H1 (cell line): Measurements from ENCODE around the gene DDX19B. TPM values are rescaled to one million over a fixed set of nuclear protein-coding genes. Genes with fewer than 3 reads are reported as not detected.

Source experiments
- CTCF ChIA-PET: fragments of 300-600 bp; sonication (Branson Sonifier 250); formaldehyde crosslinking; loops from one replicate; lab custom pipeline; 2021; ENCODE audit not compliant: partially characterized antibody; lab: Charles Lee
- POLR2A ChIA-PET: fragments of 300-600 bp; sonication (Branson Sonifier 250); formaldehyde crosslinking; loops from one replicate; lab custom pipeline; 2021; ENCODE audit warnings: inconsistent platforms; ENCODE audit not compliant: partially characterized antibody; lab: Charles Lee
- DNase-seq, 2 experiments: peaks; one replicate each; pipeline versions ENCODE4 v3.0.0 to v3.0.0-alpha.2; 2010 to 2022; ENCODE audit warnings: low spot score in 2 of 2, low read depth in 1 of 2, mixed read lengths in 1 of 2
- FAIRE-seq: peaks from 2 replicates; lab custom pipeline; 2011; peaks lifted over from hg19 to GRCh38; lab: Jason Lieb, UNC
- H2AFZ ChIP-seq: 2 replicates; pipeline ENCODE4 v1.8.1; 2012; ENCODE audit warnings: low read length, inconsistent platforms
- H2AK5ac ChIP-seq: 2 replicates; pipeline ENCODE4 v1.6.1; 2013; ENCODE audit warnings: low read depth, low read length
- H2BK120ac ChIP-seq: replicated peaks from 2 replicates; pipeline ENCODE3; 2013; ENCODE audit warnings: low read depth, low read length, inconsistent platforms
- H2BK12ac ChIP-seq: 2 replicates; pipeline ENCODE4 v1.6.1; 2013; ENCODE audit warnings: low read depth, low read length
- H2BK15ac ChIP-seq: 2 replicates; pipeline ENCODE4 v1.6.1; 2013; ENCODE audit warnings: low read length
- H2BK20ac ChIP-seq: 2 replicates; pipeline ENCODE4 v1.6.1; 2013; ENCODE audit warnings: low read length
- H2BK5ac ChIP-seq: 2 replicates; pipeline ENCODE4 v1.6.1; 2013; ENCODE audit warnings: low read depth, low read length
- H3K14ac ChIP-seq: 2 replicates; pipeline ENCODE4 v1.6.1; 2013; ENCODE audit warnings: inconsistent platforms; ENCODE audit not compliant: insufficient read length
- H3K18ac ChIP-seq: 2 replicates; pipeline ENCODE4 v1.6.1; 2013; ENCODE audit warnings: low read length; ENCODE audit errors: extremely low read depth
- H3K23ac ChIP-seq: 2 replicates; pipeline ENCODE4 v1.6.1; 2013; ENCODE audit warnings: inconsistent platforms; ENCODE audit not compliant: insufficient read length
- H3K23me2 ChIP-seq: 2 replicates; pipeline ENCODE4 v1.6.1; 2013; ENCODE audit warnings: low read depth, low read length
- H3K27ac ChIP-seq: 2 replicates; pipeline ENCODE4 v1.6.1; 2011; ENCODE audit warnings: low read depth, low read length, inconsistent platforms
- H3K27me3 ChIP-seq, 4 experiments: replicated peaks in 1 of 4; 1 replicate in 1 of 4; 2 replicates in 3 of 4; pipeline versions ENCODE4 v1.6.1 to v1.8.1; 2011 to 2013; ENCODE audit warnings: low read length in 3 of 4, mild to moderate bottlenecking in 3 of 4, inconsistent platforms in 2 of 4, mixed read lengths in 2 of 4, moderate library complexity in 1 of 4; ENCODE audit not compliant: control insufficient read depth in 3 of 4, insufficient read depth in 3 of 4; ENCODE audit errors: extremely low read depth in 1 of 4
- H3K36me3 ChIP-seq, 4 experiments: 2 replicates each; pipeline versions ENCODE4 v1.6.1 to v1.8.1; 2011 to 2013; ENCODE audit warnings: mild to moderate bottlenecking in 4 of 4, low read length in 3 of 4, moderate library complexity in 2 of 4, control low read depth in 1 of 4, inconsistent platforms in 1 of 4; ENCODE audit not compliant: insufficient read depth in 4 of 4, control insufficient read depth in 2 of 4
- H3K4ac ChIP-seq: replicated peaks from 2 replicates; pipeline ENCODE3; 2013; ENCODE audit warnings: low read length, low read depth, mixed read lengths, inconsistent platforms; ENCODE audit not compliant: insufficient read length
- H3K4me1 ChIP-seq, 4 experiments: replicated peaks in 1 of 4; 1 replicate in 1 of 4; 2 replicates in 3 of 4; pipeline versions ENCODE4 v1.6.1 to v1.8.1; 2011 to 2013; ENCODE audit warnings: low read length in 3 of 4, inconsistent platforms in 2 of 4, mixed read lengths in 1 of 4; ENCODE audit not compliant: insufficient read depth in 4 of 4, control insufficient read depth in 3 of 4
- H3K4me2 ChIP-seq, 2 experiments: 2 replicates each; pipeline versions ENCODE4 v1.6.1 to v1.8.1; 2011 to 2013; ENCODE audit warnings: low read depth in 2 of 2, low read length in 2 of 2, control low read depth in 1 of 2, inconsistent platforms in 1 of 2, mild to moderate bottlenecking in 1 of 2; ENCODE audit not compliant: insufficient read depth in 1 of 2
- H3K4me3 ChIP-seq, 4 experiments: fragments of 200-600, 300-600 bp in 1 of 4; sonication (generic), shearing (Covaris generic), sonication (Bioruptor Twin) in 1 of 4; 2 replicates each; pipeline versions ENCODE4 v1.5.1 to v1.8.1; 2011 to 2016; ENCODE audit warnings: low read length in 4 of 4, low read depth in 3 of 4, control low read depth in 2 of 4, inconsistent platforms in 2 of 4, mild to moderate bottlenecking in 2 of 4, mixed read lengths in 1 of 4, moderate library complexity in 1 of 4; ENCODE audit not compliant: insufficient read depth in 2 of 4; ENCODE audit errors: extremely low read depth in 1 of 4
- H3K56ac ChIP-seq: replicated peaks from 2 replicates; pipeline ENCODE3; 2013; ENCODE audit warnings: low read depth, mild to moderate bottlenecking, mixed read lengths, low read length, inconsistent platforms; ENCODE audit not compliant: insufficient read length
- H3K79me1 ChIP-seq: 2 replicates; pipeline ENCODE4 v1.6.1; 2013; ENCODE audit warnings: low read depth, low read length, control low read depth
- H3K79me2 ChIP-seq, 2 experiments: 2 replicates each; pipeline versions ENCODE4 v1.6.1 to v1.8.1; 2012 to 2013; ENCODE audit warnings: low read length in 2 of 2, mild to moderate bottlenecking in 2 of 2, inconsistent platforms in 1 of 2; ENCODE audit not compliant: insufficient read depth in 2 of 2, control insufficient read depth in 1 of 2
- H3K9ac ChIP-seq, 4 experiments: replicated peaks in 1 of 4; 1 replicate in 1 of 4; 2 replicates in 3 of 4; pipeline versions ENCODE4 v1.6.1 to v1.8.1; 2011 to 2013; ENCODE audit warnings: low read depth in 3 of 4, low read length in 3 of 4, control low read depth in 2 of 4, mild to moderate bottlenecking in 2 of 4, moderate library complexity in 2 of 4, inconsistent platforms in 1 of 4; ENCODE audit errors: extremely low read depth in 1 of 4
- H3K9me3 ChIP-seq, 2 experiments: 2 replicates each; pipeline versions ENCODE4 v1.6.1 to v1.8.1; 2012 to 2013; ENCODE audit warnings: mild to moderate bottlenecking in 2 of 2, moderate library complexity in 2 of 2, control low read depth in 1 of 2, inconsistent platforms in 1 of 2, low read depth in 1 of 2, low read length in 1 of 2, mixed read lengths in 1 of 2; ENCODE audit not compliant: insufficient read depth in 2 of 2
- H4K20me1 ChIP-seq, 2 experiments: replicated peaks in 1 of 2; 2 replicates each; pipeline versions ENCODE3 to v1.8.1; 2011 to 2013; ENCODE audit warnings: inconsistent platforms in 2 of 2, low read length in 2 of 2, mild to moderate bottlenecking in 1 of 2; ENCODE audit not compliant: insufficient read depth in 2 of 2, control insufficient read depth in 1 of 2
- H4K5ac ChIP-seq: 2 replicates; pipeline ENCODE4 v1.6.1; 2013; ENCODE audit warnings: low read length, low read depth, mixed read lengths, inconsistent platforms; ENCODE audit not compliant: insufficient read length
- H4K8ac ChIP-seq: 2 replicates; pipeline ENCODE4 v1.8.0; 2013; ENCODE audit warnings: mild to moderate bottlenecking, moderate library complexity, low read length, inconsistent platforms; ENCODE audit not compliant: insufficient read depth; ENCODE audit errors: extremely low read depth
- H4K91ac ChIP-seq: replicated peaks from 2 replicates; pipeline ENCODE3; 2013; ENCODE audit warnings: low read length, mixed read lengths, inconsistent platforms; ENCODE audit not compliant: insufficient read length
- BACH1 ChIP-seq: IDR thresholded peaks from 2 replicates; pipeline ENCODE4 v1.6.1; 2012; ENCODE audit warnings: low read length, improper control_type of control experiment
- CHD1 ChIP-seq: IDR thresholded peaks from 2 replicates; pipeline ENCODE4 v1.6.1; 2012; ENCODE audit warnings: low read depth, low read length, improper control_type of control experiment
- CREB1 ChIP-seq: IDR thresholded peaks from 2 replicates; pipeline ENCODE4 v1.6.1; 2012; ENCODE audit warnings: inconsistent platforms
- CTBP2 ChIP-seq: IDR thresholded peaks from 2 replicates; pipeline ENCODE4 v1.7.0; 2011; ENCODE audit warnings: borderline replicate concordance, mild to moderate bottlenecking, moderate library complexity, mixed read lengths, low read length; ENCODE audit not compliant: insufficient read depth, insufficient read length
- SAP30 ChIP-seq: fragments of 300-600 bp; sonication (generic); IDR thresholded peaks from 2 replicates; pipeline ENCODE4 v1.7.1; 2012; ENCODE audit warnings: low read length, moderate library complexity, mild to moderate bottlenecking, inconsistent platforms; ENCODE audit not compliant: insufficient read depth, insufficient replicate concordance
- SP1 ChIP-seq: IDR thresholded peaks from 2 replicates; pipeline ENCODE4 v1.6.1; 2011; ENCODE audit warnings: low read depth, low read length
- SUZ12 ChIP-seq: fragments of 200-600 bp; sonication (generic); IDR thresholded peaks from 2 replicates; pipeline ENCODE4 v1.6.1; 2012; ENCODE audit warnings: mild to moderate bottlenecking, inconsistent platforms, low read length, moderate library complexity, mixed read lengths
- WGBS, 2 experiments: shearing (Covaris generic) in 1 of 2; methylation state at CpG; one replicate each; pipeline versions ENCODE4 v1.1.6 to v1.1.7; 2013 to 2015; ENCODE audit warnings: low lambda C conversion rate in 2 of 2, mixed read lengths in 2 of 2, inconsistent platforms in 1 of 2, low coverage in 1 of 2, missing lambda C conversion rate in 1 of 2; ENCODE audit not compliant: insufficient replicate concordance in 2 of 2, insufficient coverage in 1 of 2, insufficient read length in 1 of 2; ENCODE audit errors: extremely low coverage in 1 of 2, missing lambda C conversion rate in 1 of 2; 5-methylcytosine and 5-hydroxymethylcytosine counted together
- polyA plus RNA-seq, 7 experiments: library from polyadenylated mRNA; depleted of rRNA in 3 of 7; stranded (reverse) in 5 of 7; unstranded in 2 of 7; fragments of >200 nt in 5 of 7; fragments of 200-250 nt in 2 of 7; gene quantifications; 1 replicate in 5 of 7; 2 replicates in 1 of 7; 4 replicates in 1 of 7; pipeline versions ENCODE4 v1.2.1 to v1.2.3, GENCODE V29; 2011 to 2013; ENCODE audit warnings: missing spikeins in 2 of 7, mixed read lengths in 2 of 7
- total RNA-seq: library from RNA; stranded (reverse); fragmentation: NEBNext Ultra II Directional; extraction: Animal tissue kit (Norgen Biotek cat#: 25700); gene quantifications from 2 replicates; pipeline ENCODE4 v1.2.1, GENCODE V29; 2021
- TF ChIP-seq, protein P1 (sequence below): IDR thresholded peaks from 2 replicates; pipeline ENCODE4 v1.6.1; 2012; ENCODE audit warnings: inconsistent platforms

DDX19B gene
- total and polyA plus RNA-seq, 2 of the 8 experiments (the other 6 are each of a cell fraction or from before 2014, with no cell fraction given) = 40.5 to 42.7 TPM

DNA sequence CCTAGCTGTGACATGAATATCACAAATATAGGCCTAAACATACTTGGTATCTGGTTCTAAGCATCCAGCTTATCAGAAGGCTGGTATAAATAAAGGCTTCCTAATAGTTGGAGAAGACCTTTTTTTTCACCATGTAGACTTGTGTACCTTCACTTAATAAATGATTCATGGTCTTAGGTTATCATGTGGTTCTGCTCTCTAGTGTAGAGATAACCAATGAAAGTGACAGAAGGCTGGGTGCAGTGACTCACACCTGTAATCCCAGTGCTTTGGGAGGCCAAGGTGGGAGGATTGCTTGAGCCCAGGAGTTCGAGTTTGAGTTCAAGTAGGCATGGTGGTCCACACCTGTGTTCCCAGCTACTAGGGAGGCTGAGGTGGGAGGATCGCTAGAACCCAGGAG, 50.8 kb downstream of the DDX19B start:
- no peak overlapping the region for H3K9ac ChIP-seq
- H2BK5ac ChIP-seq = no peak overlapping the region

More for the DNA sequence above, 50.8 kb downstream of the DDX19B start:
- no peak overlapping the region for H3K4ac ChIP-seq
- no peaks in the 10 kb centered on the region for H3K27me3 ChIP-seq
- H3K56ac ChIP-seq = no peak overlapping the region
- 0 out of 7 replicates have a peak, but pooled peaks cover 0 to 3% (median 0%) of the 10 kb centered on the region in 4 experiments for H3K4me1 ChIP-seq
- no peak overlapping the region for H3K14ac ChIP-seq
- H3K79me2 ChIP-seq = peaks cover 0 to 26% of the 10 kb centered on the region in 2 experiments; a peak in 3 of 4 replicates
- no peak overlapping the region for H4K8ac ChIP-seq
- H2AFZ ChIP-seq = no peak overlapping the region
- no peak overlapping the region for H3K23ac ChIP-seq
- H2BK15ac ChIP-seq = no peak overlapping the region
- TF ChIP-seq SAP30 (no peak), CTBP2 (no peak), SP1 (no peak), CHD1 (no peak), BACH1 (no peak), CREB1 (no peak), SUZ12 (no peak)
- TF ChIP-seq, protein P1, sequence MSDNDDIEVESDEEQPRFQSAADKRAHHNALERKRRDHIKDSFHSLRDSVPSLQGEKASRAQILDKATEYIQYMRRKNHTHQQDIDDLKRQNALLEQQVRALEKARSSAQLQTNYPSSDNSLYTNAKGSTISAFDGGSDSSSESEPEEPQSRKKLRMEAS = no peak
- H3K4me2 ChIP-seq = no peak overlapping the region
- no peak overlapping the region for H3K4me3 ChIP-seq
- FAIRE-seq (no peak), DNase-seq (no peak)
- no peaks in the 10 kb centered on the region for H3K9me3 ChIP-seq
- peaks cover 0 to 1% of the 10 kb centered on the region in 2 experiments for H4K20me1 ChIP-seq
- H2BK120ac ChIP-seq = no peak overlapping the region
- no peak overlapping the region for H4K91ac ChIP-seq
- H3K18ac ChIP-seq = no peak overlapping the region
- H3K36me3 ChIP-seq = peaks cover 0 to 14% (median 4%) of the 10 kb centered on the region in 4 experiments; a peak in 4 of 8 replicates
- no peak overlapping the region for H2AK5ac ChIP-seq
- 87% methylated on average over 2 of the region's 2 CpGs; no CpG with 5 or more reads in 1 of the 2 experiments for WGBS, 2 experiments
- CTCF ChIA-PET = interaction anchor here (1.5 kb wide), 1 partner anchor 304 kb away, joined by 3 read pairs; no protein-coding TSS in a partner anchor
- H2BK12ac ChIP-seq = no peak overlapping the region
- H3K79me1 ChIP-seq = peaks cover 2% of the 10 kb centered on the region
- H3K23me2 ChIP-seq = no peaks in the 10 kb centered on the region
- no peak overlapping the region for H2BK20ac ChIP-seq
- H4K5ac ChIP-seq = no peak overlapping the region
- no peak overlapping the region for H3K27ac ChIP-seq
- POLR2A ChIA-PET = interaction anchor here (1.2 to 1.7 kb wide), 2 partner anchors 11 to 61 kb away, joined by 3 to 4 read pairs; no protein-coding TSS in a partner anchor
